Uterus (tissue), 2 donors: ENCODE measurements around the gene MITF.

Experiments used
- POLR2A ChIP-seq, 2 donors: fragments of 450-650 bp; IDR thresholded peaks; one replicate each; pipeline ENCODE4 v1.6.1; 2016; ENCODE audit warnings: antibody characterized with exemption in 2 of 2, mild to moderate bottlenecking in 1 of 2, moderate library complexity in 1 of 2
- TF ChIP-seq, protein P1 (sequence below), 4 experiments: fragments of 200-600 bp in 2 of 4; fragments of 450-650 bp in 2 of 4; sonication (generic) in 2 of 4; IDR thresholded peaks; one replicate each; pipeline ENCODE4 v1.5.1; 2016 to 2019; ENCODE audit warnings: antibody characterized with exemption in 4 of 4, mild to moderate bottlenecking in 2 of 4, moderate library complexity in 1 of 4

DNA sequence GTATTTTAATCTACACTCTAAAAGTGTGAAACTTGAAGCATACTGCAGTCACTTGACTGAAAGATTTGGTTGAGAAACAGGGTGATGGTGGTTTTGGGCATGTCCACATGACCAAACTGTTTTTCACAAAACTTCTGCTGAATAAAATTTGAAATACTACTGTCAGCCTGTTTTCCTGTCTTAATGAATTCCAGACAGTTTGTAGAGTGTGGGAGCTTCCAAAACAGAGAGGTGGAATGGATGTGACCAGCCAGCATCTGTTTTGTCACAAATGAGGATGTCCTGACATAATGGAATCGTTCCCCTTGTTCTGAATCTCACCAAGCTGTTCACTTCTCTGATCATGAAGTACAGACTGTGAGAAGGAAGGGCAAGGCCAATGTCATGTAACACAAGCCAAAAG, 11.8 kb downstream of the MITF start:
- TF ChIP-seq, protein P1, sequence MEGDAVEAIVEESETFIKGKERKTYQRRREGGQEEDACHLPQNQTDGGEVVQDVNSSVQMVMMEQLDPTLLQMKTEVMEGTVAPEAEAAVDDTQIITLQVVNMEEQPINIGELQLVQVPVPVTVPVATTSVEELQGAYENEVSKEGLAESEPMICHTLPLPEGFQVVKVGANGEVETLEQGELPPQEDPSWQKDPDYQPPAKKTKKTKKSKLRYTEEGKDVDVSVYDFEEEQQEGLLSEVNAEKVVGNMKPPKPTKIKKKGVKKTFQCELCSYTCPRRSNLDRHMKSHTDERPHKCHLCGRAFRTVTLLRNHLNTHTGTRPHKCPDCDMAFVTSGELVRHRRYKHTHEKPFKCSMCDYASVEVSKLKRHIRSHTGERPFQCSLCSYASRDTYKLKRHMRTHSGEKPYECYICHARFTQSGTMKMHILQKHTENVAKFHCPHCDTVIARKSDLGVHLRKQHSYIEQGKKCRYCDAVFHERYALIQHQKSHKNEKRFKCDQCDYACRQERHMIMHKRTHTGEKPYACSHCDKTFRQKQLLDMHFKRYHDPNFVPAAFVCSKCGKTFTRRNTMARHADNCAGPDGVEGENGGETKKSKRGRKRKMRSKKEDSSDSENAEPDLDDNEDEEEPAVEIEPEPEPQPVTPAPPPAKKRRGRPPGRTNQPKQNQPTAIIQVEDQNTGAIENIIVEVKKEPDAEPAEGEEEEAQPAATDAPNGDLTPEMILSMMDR (IDR thresholded peaks at IDR 0.05): no peak
- TF ChIP-seq POLR2A (IDR thresholded peaks at IDR 0.05): no peak
